ENCODE data around the gene PTGS1.

Gene PTGS1

GRCh38 chr9:122393284-122393983 lies 22.6 kb downstream of the PTGS1 start:
- Histone ChIP-seq H3K9ac (ENCODE audit: low read length) (no peak overlapping the region), H3K79me2 (ENCODE audit: insufficient read depth, low read length) (no peaks in the 10 kb centered on the region), H3K36me3 (ENCODE audit: low read length) (no peaks in the 10 kb centered on the region), H3K4me2 (ENCODE audit: low read depth, low read length, poor library complexity, severe bottlenecking) (no peak overlapping the region), H3K27ac (ENCODE audit: low read depth, low read length) (no peak overlapping the region), H2AFZ (ENCODE audit: low read depth, low read length, severe bottlenecking) (no peak overlapping the region), H3K9me2 (replicated peaks; ENCODE audit: insufficient read depth, low read length) (no peaks in the 10 kb centered on the region), H3F3A (ENCODE audit: insufficient read depth) (no peaks in the 10 kb centered on the region), H3K9me3 (ENCODE audit: insufficient read depth, low read length) (no peaks in the 10 kb centered on the region), H3K4me3 (ENCODE audit: insufficient read depth, low read length, poor library complexity, severe bottlenecking) (no peak overlapping the region), H4K20me1 (ENCODE audit: low read depth, low read length) (no peaks in the 10 kb centered on the region), H3K27me3 (ENCODE audit: low read length) (no peaks in the 10 kb centered on the region)
- TF ChIP-seq EZH2phosphoT487 (conservative IDR thresholded peaks at IDR 0.05; ENCODE audit: low read length) (no peak), CTCF (IDR thresholded peaks at IDR 0.05; ENCODE audit: insufficient read depth, low read length, poor library complexity, severe bottlenecking) (no peak)

GRCh38 chr9:122394265-122395125 lies 23.7 kb downstream of the PTGS1 start:
- Histone ChIP-seq H4K20me1 (ENCODE audit: low read depth, low read length) (no peaks in the 10 kb centered on the region), H3K36me3 (ENCODE audit: low read length) (no peaks in the 10 kb centered on the region), H3F3A (ENCODE audit: insufficient read depth) (no peaks in the 10 kb centered on the region), H3K9me3 (ENCODE audit: insufficient read depth, low read length) (no peaks in the 10 kb centered on the region), H3K9ac (ENCODE audit: low read length) (no peak overlapping the region), H3K9me2 (replicated peaks; ENCODE audit: insufficient read depth, low read length) (no peaks in the 10 kb centered on the region), H3K27ac (ENCODE audit: low read depth, low read length) (no peak overlapping the region), H3K27me3 (ENCODE audit: low read length) (no peaks in the 10 kb centered on the region), H3K4me2 (ENCODE audit: low read depth, low read length, poor library complexity, severe bottlenecking) (no peak overlapping the region), H3K4me3 (ENCODE audit: insufficient read depth, low read length, poor library complexity, severe bottlenecking) (no peak overlapping the region), H2AFZ (ENCODE audit: low read depth, low read length, severe bottlenecking) (no peak overlapping the region), H3K79me2 (ENCODE audit: insufficient read depth, low read length) (no peaks in the 10 kb centered on the region)
- TF ChIP-seq CTCF (IDR thresholded peaks at IDR 0.05; ENCODE audit: insufficient read depth, low read length, poor library complexity, severe bottlenecking): no peak
- TF ChIP-seq EZH2phosphoT487 (conservative IDR thresholded peaks at IDR 0.05; ENCODE audit: low read length): no peak

- Histone ChIP-seq H3K9me3 (ENCODE audit: insufficient read depth, low read length) (no peaks in the 10 kb centered on the region), H3K4me2 (ENCODE audit: low read depth, low read length, poor library complexity, severe bottlenecking) (no peak overlapping the region), H3K27ac (ENCODE audit: low read depth, low read length) (no peak overlapping the region), H4K20me1 (ENCODE audit: low read depth, low read length) (no peaks in the 10 kb centered on the region), H3K79me2 (ENCODE audit: insufficient read depth, low read length) (no peaks in the 10 kb centered on the region), H3K9me2 (replicated peaks; ENCODE audit: insufficient read depth, low read length) (no peaks in the 10 kb centered on the region), H3F3A (ENCODE audit: insufficient read depth) (no peaks in the 10 kb centered on the region), H2AFZ (ENCODE audit: low read depth, low read length, severe bottlenecking) (no peak overlapping the region), H3K9ac (ENCODE audit: low read length) (no peak overlapping the region), H3K36me3 (ENCODE audit: low read length) (no peaks in the 10 kb centered on the region), H3K4me3 (ENCODE audit: insufficient read depth, low read length, poor library complexity, severe bottlenecking) (no peak overlapping the region), H3K27me3 (ENCODE audit: low read length) (no peaks in the 10 kb centered on the region)
- TF ChIP-seq EZH2phosphoT487 (conservative IDR thresholded peaks at IDR 0.05; ENCODE audit: low read length): no peak
- TF ChIP-seq CTCF (IDR thresholded peaks at IDR 0.05; ENCODE audit: insufficient read depth, low read length, poor library complexity, severe bottlenecking): no peak
Observed at GRCh38 chr9:122396614-122397148, 25.9 kb downstream of the PTGS1 start.

Measured in SU-DHL-6 (cell line).